HG03196 (cell line): ENCODE measurements around the gene PBX3.

ENCODE experiments used
- ATAC-seq: cut with Tn5 transposase; IDR thresholded peaks from one replicate; pipeline ENCODE4 v1.9.1; 2021; ENCODE audit not compliant: unreplicated experiment

PBX3 gene

DNA sequence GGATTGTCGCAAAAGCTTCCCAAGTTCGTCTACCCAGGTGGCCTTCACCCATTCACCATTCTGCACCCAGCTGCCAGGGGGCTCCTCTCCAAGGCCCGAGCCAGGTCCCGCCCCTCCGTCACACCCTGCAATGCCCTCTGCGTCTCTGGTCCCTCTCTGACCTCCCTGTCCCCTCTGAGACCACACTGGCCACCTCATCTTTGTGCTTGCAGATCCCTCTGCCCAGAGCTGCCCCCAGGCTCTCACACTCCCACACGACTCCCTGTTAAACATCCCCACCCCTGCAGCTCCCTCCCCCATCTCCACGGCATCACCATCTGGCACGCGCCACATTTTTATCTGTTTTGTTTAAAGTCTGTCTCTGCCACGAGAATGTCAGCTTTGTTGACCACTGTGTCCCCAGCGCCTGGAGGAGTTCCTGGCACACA lies 243.6 kb downstream of the PBX3 start:
- ATAC-seq: no peak

DNA sequence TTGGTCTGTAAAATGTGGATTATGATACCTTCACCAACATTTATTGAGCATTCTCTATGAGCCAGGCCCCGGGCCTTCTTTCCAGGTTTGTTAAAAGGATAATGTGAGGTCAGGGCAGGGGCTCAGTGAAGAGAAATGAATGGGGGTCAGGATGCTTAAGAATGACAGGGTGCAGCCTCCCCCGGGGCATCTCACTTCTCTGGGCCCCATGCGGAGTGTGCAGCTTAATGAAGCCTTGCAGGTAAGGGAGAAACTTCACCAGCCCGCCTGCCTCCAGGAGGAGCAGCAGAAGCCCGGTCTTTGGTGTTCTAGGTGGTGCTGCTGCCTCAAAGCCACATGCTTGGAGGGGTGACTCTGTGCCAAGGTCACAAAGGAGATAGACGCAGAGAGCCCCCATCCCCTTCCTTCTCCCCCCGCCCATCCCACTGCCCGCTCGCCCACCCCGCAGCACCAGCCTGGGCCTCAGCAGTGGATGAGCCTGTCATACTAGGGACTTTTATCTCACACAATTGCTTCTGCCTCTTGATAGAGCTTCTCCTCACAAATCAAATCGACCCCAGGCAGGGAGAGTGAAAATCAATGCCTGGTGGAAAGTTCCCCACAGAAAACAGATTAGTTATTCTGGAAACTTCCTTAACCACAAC lies 244.8 kb downstream of the PBX3 start:
- ATAC-seq: no peak

DNA sequence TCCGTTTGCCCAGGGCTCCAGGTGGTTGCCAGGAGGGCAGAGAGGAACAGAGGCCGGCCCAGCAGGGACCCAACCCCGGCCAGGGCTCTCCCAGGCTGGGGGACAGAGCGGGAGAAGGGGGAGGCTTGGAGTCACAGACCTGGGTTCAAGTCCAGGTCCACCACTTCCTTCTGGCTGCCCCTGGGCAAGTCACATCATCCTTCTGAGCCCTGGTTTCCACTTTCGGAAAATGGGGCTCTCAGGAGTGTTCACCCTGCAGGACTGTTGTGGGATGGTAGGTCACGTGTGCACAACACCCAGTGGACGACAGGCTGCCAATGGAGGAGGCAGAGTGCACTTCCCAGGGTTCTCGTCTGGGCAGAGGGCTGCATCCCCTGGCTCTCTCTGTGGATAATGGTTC lies 245.4 kb downstream of the PBX3 start:
- ATAC-seq: no peak

DNA sequence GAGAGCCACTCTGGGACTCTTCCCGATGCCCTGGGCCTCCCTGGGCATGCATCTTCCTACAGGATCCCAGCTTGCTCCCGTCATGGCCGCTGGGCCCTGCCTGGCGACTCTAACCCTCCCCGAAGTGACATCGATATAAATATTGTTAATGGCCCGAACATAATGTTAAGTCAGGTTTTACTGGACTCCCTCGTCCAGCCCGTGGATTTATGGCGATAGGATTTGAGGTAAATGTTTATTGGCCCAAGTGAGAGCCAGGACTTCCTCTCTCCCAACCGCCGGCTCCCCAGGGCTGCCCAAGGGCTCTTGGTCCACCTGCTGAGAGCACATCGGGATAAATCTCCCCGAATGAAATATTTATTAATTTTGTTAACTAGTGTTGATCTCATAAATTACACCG lies 246.3 kb downstream of the PBX3 start:
- ATAC-seq: no peak

DNA sequence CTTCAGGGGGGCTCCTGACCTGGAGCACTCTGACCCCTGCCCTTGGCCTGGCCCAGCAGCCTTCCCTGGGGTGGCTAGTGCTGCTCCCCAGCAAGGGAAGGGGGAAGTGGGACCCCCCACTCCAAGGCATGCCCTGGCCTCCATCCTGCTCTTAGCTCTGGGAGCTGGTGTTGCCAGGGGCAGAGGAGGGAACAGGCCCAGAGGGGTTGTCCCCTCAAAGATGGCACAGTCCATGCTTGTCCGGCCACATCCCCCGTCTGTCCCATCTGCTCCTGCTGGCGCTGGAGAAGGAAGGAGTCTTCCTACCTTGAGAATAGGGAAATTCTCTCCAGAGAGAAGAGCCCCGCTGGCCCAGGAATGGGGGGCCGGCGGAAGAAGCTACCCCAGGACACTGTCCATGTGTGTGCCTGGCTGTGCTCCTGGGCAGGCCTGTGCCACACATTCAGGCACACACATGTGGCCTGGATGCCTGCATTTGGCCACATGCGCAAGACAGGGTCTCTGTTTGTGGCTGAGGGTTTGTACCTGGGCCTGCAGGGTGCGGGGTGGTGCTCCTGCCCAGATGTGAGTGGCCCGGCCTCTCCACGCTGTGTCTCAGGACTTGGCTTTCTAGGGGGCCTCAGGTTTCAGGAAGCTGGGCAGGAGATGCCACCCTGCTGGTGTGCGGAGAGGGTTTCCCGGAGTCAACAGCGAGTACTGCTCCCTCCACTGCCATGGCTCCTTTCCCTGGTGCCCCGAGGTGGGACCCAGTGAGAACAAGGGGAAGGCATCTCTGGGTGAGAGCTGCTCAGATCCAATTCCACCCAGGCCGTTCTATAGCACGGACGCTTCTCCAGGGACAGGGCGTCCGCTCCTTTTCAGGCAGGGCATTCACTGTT lies 247.1 kb downstream of the PBX3 start:
- ATAC-seq: no peak

DNA sequence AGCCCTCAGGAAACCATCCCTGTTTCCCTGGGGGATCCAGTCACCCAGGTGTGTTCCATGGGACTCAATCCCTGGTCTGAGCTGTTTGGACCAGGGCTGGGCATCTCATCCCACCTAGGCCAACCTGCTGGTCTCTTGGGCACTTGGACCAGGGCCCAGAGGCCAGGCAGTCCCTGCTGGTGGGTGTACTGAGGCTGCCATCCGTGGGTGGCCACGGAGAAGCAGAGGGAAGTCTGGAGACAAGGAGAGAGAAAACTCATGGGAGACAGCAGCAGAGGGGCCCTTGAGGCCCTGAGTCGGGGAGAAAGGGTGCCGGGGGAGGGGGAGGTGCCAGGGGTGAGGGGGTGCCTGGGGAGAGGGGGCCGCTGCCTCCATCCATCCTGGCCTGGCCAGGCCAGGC lies 247.8 kb downstream of the PBX3 start:
- no peak for ATAC-seq

DNA sequence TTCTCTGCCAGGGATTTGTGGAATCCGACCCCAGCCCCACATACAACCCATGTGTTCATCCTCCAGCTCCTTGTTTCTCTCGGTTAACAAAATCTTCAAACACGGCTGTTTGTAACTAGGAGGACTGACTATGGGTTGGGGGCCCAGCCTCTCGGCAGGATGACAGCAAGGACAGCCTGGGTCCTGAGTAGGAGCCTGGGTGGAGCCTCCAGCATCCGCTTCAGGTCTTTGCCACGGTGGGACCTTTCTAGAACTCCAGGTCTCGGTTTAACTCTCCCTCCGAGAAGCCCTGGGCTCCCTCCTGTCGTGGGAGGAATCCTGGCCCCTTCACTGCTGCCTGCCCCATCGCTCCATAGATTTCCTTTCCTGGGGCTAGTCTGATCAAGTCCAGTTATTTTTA lies 248.5 kb downstream of the PBX3 start:
- no peak for ATAC-seq

DNA sequence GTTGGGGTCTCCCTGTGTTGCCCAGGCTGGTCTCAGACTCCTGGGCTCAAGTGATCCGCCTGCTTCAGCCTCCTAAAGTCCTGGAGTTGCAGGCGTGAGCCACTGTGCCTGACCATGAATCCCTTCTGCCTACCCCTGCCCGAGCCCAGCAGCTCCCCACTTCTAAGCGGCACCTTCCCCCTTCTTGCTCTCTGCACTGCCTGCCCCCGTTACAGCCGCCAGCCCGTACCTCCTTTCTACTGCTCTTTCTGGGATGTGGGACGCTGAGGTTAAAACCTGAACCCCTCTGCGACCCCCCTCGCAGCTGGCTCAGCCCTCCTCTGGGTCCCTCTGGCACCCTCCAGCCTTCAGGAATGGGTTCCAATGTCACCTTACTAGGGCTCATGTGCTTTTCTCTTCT lies 249.6 kb downstream of the PBX3 start:
- no peak for ATAC-seq

DNA sequence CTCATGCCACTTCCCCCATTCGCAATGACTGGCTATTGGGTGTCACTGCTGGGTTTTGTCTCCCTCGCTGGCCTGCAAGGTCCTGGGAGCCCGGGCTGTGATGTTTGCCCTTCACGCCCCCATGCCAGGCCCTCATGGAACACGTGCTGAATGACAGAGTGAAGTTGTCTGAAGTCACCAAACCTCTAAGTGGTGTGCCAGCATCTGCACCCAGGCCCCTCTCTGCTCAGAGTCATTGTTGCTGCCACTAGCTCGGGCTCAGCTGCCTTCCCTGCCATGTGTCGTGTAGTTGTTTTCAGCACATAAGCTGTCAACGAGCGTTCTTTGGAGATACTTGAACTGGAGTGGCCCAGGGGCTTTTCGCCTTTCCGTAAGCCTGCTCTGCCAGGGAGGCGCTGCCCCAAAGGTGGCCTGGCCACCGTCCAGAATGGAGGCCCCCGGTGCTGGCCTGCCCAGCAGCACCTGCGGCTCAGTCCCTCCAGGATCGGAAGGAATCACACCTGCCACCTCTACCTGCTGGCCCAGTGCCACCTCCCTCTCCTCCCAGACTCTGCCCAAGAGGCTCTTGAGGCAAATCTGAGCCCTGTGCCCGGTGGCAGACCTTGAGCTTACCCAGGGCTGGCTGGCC lies 250.1 kb downstream of the PBX3 start:
- no peak for ATAC-seq

DNA sequence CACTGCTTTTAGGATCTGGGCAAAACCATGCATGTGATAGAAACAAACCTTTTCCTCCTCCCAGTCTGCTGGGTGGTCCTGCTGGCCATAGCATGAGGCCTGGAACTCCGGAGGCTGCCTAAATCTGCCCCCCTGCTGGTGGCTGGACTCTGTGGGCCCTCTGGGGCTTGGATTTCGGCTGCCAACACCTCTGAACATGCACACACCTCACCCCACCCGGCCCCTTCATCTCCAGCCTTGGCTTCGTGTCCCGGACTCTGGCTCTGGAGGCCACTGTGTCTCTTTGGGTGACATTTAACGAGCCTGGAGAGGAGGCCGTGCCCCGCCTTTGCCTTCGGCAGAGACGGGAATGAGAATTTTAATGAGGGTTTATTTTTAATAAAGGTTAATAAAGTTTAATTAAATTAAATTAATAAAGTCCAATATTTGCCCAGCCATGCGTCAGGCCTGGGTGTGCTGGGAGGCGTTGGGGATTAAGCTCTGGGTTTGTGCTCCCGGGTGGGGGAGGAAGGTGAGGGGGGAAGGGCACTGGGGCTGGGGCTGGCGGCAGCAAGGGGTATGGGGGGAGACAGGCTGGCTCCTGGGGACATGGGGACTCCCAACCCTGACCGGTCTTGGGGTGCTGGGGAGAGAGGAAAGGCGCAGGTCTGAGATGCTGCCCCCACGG lies 251.8 kb downstream of the PBX3 start:
- ATAC-seq: no peak

DNA sequence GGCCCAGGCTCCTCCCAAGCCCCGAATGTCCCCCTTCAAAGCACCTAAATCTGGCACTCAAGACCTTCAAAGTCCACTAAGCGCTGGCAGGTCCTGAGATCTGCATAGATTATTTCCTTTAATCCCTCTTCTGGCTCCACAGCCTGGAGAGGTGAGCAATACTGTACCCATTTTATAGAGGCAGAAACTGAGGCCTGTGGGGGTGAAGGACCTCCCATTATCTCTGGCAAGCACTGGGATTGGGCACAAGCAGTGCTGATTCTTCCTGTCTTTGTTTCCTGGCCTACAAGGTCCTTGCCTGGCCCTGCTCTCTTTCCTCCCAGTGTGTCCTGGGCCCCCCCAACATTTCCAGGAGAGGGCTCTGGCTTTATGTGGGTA lies 252.3 kb downstream of the PBX3 start:
- ATAC-seq: no peak

DNA sequence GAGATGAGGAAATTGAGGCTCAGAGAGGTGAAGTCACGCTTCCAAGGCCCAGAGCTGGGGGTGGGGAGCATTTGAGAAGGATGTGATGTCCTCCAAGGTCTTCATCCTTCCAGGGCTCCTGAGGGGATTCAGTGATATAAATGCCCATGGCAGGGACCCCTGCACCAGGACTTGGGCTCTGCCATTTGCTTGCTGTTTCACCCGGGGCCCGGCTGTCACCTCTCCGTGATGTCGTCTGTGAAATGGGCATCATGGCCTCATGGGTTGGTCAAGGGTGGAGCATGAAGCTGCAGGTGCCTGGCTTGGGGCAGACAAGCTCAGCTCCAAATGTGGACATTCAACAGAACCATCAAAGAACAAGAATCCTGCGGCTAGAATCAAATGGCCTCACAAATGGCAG lies 253.1 kb downstream of the PBX3 start:
- no peak for ATAC-seq

DNA sequence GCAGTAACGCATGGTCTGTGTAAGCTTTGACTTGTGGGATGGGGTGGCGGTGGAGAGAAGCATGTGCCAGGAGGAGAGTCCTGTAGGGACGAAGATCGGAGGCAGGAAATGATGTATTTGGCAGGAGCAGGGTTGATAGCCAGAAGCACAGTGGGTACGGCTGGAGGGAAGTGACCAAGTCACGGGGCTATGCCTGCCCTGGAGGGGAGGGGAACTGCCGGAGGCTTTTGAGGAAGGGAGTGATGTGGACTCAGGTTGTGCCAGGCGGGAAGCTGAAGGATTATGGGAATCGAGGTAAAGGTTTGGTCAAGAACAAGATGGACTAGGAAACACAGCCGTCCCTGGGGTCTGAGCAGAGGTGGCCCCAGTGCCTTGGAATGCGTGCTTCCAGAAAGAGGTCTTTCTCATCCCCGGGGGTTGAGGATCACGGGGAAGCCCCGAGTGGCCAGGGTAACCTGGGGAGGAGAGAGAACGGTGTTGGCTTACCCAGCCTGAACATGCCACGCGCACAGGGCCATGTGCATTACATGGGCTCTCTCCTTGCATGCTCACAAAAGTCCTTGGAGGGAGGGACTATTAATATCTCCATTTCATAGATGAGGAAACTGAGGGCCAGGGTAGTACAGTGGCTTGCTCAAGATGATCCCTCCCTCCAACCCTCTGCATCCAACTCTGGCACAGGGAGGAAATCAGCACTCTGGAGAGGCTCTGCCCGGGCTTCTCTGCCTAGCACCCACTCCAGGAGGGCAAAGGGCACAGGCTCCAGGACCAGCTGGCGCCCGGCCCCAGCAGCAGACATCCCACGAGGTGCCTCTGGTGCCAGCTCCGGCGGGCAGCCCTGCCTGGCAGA lies 253.8 kb downstream of the PBX3 start:
- ATAC-seq: no peak

DNA sequence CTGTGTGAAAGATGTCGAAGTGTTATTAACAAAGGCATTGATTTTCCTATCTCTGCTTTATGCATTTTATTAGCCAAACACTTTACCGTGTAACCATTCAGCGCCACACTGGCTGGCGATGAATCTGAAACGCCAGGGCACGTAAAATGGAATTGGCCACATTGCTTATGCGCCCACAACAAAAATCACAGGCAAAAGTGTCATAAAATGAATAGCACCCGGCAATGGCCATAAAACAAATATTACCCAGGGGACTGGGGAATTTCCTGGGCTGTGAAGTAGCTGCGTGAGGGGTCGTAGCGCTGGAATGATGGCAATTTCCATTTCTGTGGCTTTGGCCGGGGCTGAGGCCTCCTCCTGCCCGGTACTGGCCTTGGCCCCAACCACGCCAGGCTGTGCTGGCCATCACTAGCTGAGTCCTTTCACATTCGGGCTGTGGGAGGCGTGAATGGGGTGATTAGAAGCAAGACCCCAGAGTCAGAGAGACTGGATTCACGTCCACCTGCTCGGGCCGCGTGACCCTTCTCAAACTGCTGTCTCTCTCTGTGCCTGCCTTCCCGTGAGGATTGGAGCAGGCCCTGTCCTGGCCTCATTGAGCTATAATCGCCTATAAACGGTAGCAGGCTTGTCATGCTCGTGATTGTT lies 254.5 kb downstream of the PBX3 start:
- ATAC-seq: no peak

DNA sequence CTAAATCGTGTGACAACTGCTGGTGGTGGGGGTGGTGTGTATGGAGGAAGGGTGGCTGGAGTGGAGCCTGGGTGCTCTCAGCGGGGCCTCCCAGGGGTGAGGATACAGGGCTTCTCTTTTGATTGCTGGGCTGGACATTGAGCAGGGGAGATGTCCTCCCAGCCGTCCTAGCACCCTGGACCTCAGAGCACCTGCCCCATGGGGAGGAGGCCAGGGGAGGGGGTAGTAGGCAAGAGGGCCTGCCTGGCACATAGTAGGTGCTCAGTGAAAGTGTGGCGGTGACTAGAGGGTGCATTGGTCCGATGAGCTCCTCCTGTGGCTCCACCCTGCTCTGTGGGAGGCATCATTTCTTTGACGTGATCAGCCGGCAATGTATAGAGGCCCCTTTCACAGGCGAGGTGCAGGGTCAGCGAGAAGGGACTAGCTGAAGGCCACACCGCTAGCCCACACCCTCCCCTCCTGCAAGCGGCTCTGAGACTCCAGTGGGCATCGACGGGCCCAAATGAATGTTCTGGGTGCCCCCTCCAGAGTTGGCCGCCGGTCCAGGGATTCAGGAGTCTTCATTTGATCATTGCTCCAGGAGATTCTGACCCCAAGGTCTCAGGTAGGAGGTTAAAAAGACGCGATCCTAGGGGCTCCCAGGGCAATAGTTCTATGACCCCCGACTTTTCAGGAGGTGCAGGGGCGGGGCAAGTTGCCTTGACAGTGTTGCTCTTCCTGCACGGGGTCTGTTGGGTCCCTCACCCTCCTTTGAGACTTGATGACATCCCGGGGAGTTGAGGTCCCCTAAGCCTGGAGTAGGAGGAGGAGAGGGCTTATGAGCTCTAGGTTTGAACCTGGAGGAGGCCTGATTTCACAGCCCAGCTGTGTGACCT lies 255.5 kb downstream of the PBX3 start:
- ATAC-seq: no peak

DNA sequence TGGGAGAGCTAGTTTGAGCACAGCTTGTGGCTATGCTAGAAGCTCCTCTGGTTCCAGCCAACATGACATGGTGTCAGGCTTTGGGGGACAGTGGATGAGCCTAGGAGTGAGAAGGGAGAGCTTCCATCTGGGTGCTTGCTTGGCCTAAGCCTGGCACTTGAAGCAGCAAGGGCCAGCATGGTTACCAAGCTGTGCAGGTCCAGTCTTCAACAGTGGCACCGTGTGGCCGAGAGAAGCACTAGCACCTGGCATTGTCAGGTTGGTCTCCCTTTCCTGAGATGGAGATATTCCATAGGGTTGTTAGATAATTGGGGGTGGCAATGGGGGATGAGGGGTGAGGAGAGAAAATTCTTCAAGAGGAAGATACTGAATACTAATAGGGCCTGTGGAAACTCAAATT lies 261.9 kb downstream of the PBX3 start:
- no peak for ATAC-seq

DNA sequence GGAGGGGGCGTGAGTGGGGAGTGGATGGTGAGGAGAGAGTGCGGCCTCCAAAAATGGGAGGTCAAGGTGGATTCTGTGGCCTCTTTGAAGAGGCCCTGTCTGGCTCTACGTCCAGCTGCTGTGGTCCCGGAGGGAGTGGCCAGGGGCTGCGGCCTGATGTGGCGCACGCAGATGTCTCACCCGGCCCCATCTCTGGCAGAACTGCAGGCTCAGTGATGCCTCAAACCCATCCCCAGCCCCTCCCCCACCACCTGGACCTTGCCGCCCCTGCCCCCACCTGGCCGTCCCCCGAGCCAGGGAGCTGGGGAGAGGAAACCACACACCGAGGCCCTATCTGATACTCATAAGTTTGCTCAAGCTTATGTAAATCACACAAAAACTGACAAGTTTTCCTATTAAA lies 267.6 kb downstream of the PBX3 start:
- ATAC-seq: no peak

DNA sequence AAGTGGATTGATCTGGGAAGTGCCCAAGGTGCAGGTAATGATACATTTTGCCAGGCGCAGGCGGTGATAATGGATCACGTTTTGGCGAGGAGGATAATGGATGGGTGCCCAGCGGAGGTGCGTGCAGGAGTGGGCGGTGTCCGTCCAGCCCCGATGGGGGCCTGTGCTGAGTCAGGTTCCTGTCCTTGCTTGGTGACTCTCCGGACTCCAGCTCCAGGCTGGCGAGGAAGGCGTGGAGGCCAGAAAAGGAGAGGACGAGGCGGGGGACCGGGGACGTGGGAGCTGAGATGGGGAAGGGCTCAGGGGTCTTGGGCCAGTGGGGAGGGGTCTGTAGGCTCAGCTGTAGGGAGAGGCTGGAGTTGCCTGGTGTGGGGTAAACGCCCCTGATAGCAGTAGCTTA lies 268.3 kb downstream of the PBX3 start:
- ATAC-seq: no peak

DNA sequence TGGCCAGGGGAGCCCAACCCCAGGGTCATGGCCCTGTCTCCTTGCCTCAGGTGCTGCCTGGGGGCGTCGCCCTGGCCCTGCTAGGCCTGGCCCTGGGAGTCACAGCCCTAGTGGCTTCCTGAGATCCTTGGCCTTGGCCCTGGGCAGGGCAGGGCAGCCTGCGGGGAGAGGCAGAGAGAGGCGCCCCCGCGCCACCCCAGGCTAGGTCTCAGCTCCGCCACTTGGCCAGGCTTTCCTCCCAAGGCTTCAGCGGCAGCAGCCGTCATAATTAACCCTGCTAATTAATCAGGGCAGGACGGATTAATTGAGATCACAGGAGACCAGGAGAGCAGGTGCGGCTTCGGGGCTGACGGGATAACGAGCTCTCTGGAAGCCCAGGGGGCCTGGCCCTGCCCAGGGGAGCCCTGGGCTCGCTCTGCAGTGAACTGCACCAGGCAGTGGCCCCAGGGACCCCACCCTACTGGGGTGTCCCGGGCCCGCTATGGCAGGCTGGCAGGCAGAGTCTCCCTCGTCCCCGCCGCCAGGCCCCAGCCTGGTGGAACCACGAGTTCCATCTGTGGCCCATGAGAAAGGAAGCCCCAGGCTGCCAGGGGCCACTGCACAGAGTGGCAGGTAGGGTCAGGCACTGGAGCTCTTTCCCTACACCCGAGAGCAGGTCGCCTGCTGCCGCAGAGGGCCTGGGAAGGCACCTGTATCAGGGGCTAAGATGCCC lies 269.6 kb downstream of the PBX3 start:
- no peak for ATAC-seq
